ENCODE measurements around the gene ABCA10.

DNA sequence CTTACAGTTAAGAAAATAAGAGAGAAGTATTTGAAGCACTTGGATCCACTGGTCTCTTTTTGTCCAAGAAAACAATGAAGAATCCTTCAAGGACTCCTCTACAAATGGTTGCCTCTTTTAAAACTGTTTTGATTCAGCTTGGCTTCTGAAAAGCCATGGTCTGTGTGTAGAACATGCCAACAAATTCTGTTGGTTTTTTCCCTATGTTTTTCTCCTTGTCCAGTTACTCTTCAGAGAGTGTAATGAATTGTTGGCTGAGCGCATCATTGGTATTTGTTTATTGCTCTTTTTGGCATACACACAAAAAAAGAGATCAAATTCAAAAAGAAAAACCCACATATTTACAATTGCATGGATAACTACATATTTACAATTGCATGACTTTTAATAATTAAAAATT, at the start of gene ABCA10:
- TF ChIP-seq ZNF561 (tag by site-specific recombination; IDR thresholded peaks at IDR 0.05; ENCODE audit: borderline replicate concordance) (no peak), TCF7L2 (IDR thresholded peaks at IDR 0.05; ENCODE audit: borderline replicate concordance, low read depth, low read length) (no peak), ZNF174 (tag by site-specific recombination; IDR thresholded peaks at IDR 0.05) (no peak), YY1 (tag by site-specific recombination; IDR thresholded peaks at IDR 0.05) (no peak), MEIS1 (CRISPR knock-in tag; IDR thresholded peaks at IDR 0.05; ENCODE audit: borderline replicate concordance) (no peak)
- TF ChIP-seq, protein P1, sequence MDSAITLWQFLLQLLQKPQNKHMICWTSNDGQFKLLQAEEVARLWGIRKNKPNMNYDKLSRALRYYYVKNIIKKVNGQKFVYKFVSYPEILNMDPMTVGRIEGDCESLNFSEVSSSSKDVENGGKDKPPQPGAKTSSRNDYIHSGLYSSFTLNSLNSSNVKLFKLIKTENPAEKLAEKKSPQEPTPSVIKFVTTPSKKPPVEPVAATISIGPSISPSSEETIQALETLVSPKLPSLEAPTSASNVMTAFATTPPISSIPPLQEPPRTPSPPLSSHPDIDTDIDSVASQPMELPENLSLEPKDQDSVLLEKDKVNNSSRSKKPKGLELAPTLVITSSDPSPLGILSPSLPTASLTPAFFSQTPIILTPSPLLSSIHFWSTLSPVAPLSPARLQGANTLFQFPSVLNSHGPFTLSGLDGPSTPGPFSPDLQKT (IDR thresholded peaks at IDR 0.05; ENCODE audit: borderline replicate concordance, low read depth, low read length), result no peak
- TF ChIP-seq, protein P2, sequence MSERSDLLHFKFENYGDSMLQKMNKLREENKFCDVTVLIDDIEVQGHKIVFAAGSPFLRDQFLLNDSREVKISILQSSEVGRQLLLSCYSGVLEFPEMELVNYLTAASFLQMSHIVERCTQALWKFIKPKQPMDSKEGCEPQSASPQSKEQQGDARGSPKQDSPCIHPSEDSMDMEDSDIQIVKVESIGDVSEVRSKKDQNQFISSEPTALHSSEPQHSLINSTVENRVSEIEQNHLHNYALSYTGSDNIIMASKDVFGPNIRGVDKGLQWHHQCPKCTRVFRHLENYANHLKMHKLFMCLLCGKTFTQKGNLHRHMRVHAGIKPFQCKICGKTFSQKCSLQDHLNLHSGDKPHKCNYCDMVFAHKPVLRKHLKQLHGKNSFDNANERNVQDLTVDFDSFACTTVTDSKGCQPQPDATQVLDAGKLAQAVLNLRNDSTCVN (tag by site-specific recombination; optimal IDR thresholded peaks at IDR 0.05), result no peak
- TF ChIP-seq, protein P3, sequence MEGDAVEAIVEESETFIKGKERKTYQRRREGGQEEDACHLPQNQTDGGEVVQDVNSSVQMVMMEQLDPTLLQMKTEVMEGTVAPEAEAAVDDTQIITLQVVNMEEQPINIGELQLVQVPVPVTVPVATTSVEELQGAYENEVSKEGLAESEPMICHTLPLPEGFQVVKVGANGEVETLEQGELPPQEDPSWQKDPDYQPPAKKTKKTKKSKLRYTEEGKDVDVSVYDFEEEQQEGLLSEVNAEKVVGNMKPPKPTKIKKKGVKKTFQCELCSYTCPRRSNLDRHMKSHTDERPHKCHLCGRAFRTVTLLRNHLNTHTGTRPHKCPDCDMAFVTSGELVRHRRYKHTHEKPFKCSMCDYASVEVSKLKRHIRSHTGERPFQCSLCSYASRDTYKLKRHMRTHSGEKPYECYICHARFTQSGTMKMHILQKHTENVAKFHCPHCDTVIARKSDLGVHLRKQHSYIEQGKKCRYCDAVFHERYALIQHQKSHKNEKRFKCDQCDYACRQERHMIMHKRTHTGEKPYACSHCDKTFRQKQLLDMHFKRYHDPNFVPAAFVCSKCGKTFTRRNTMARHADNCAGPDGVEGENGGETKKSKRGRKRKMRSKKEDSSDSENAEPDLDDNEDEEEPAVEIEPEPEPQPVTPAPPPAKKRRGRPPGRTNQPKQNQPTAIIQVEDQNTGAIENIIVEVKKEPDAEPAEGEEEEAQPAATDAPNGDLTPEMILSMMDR (tag by site-specific recombination; IDR thresholded peaks at IDR 0.05), result no peak
